GM12878 (cell line): ENCODE measurements around the gene OR2AK2. TPM values are rescaled to one million over a fixed set of nuclear protein-coding genes. Genes with fewer than 3 reads are reported as not detected.

Experiments used
- ATAC-seq: fragments of 200-7000 bp; cut with Tn5 transposase; 3 replicates; pipeline ENCODE4 v1.9.1; 2020; ENCODE audit warnings: mild to moderate bottlenecking, moderate library complexity
- BruUV-seq: library from RNA; stranded (reverse); fragments of 400-500 nt; replicated peaks from 2 replicates; lab custom pipeline; 2021; lab: Mats Ljungman, UMichigan
- CTCF ChIA-PET: fragments of 300-600 bp; sonication (Branson Sonifier 250); formaldehyde crosslinking; extraction: SDS; loops from one replicate; lab custom pipeline; 2021; ENCODE audit warnings: inconsistent platforms; lab: Yijun Ruan, JAX
- POLR2A ChIA-PET: fragments of 350-600 bp; formaldehyde crosslinking; extraction: SDS; loops from one replicate; lab custom pipeline; 2021; ENCODE audit warnings: inconsistent platforms; lab: Charles Lee
- RAD21 ChIA-PET: fragments of 300-600 bp; sonication (Branson Sonifier 250); formaldehyde crosslinking; loops from one replicate; lab custom pipeline; 2023; ENCODE audit warnings: antibody characterized with exemption; ENCODE audit not compliant: unreplicated experiment; lab: Charles Lee
- SMC1A ChIA-PET: fragments of 300-600 bp; sonication (Branson Sonifier 250); formaldehyde crosslinking; loops from one replicate; lab custom pipeline; 2023; ENCODE audit not compliant: unreplicated experiment, uncharacterized antibody; lab: Charles Lee
- DNase-seq: peaks from one replicate; pipeline ENCODE4 v3.0.0-alpha.2; 2011; ENCODE audit warnings: low read depth, low spot score
- FAIRE-seq: peaks from 3 replicates; lab custom pipeline; 2011; peaks lifted over from hg19 to GRCh38; lab: Jason Lieb, UNC
- H2AFZ ChIP-seq: 2 replicates; pipeline ENCODE4 v1.6.0; 2011; ENCODE audit warnings: low read depth, low read length, control low read depth; ENCODE audit not compliant: control insufficient read depth
- H3K27ac ChIP-seq: 2 replicates; pipeline ENCODE4 v1.5.1; 2011; ENCODE audit warnings: control low read depth; ENCODE audit not compliant: control insufficient read depth, insufficient read depth
- H3K27me3 ChIP-seq, 2 experiments: replicated peaks in 1 of 2; 2 replicates each; pipeline versions ENCODE4 v1.6.0 to v1.6.1; 2011; ENCODE audit warnings: low read length in 1 of 2; ENCODE audit not compliant: control insufficient read depth in 2 of 2, insufficient read depth in 2 of 2
- H3K36me3 ChIP-seq, 2 experiments: 2 replicates each; pipeline ENCODE4 v1.5.1; 2011; ENCODE audit warnings: low read length in 1 of 2; ENCODE audit not compliant: control insufficient read depth in 2 of 2, insufficient read depth in 2 of 2
- H3K4me1 ChIP-seq: 2 replicates; pipeline ENCODE4 v1.6.1; 2011; ENCODE audit warnings: mild to moderate bottlenecking, low read length, moderate library complexity, mixed read lengths; ENCODE audit not compliant: control insufficient read depth, insufficient read depth
- H3K4me2 ChIP-seq: 2 replicates; pipeline ENCODE4 v1.6.0; 2011; ENCODE audit warnings: control low read depth; ENCODE audit not compliant: control insufficient read depth, insufficient read depth
- H3K4me3 ChIP-seq: fragments of 200-600 bp; sonication (generic); 2 replicates; pipeline ENCODE4 v1.5.1; 2016
- H3K79me2 ChIP-seq: 2 replicates; pipeline ENCODE4 v1.6.0; 2011; ENCODE audit warnings: low read length; ENCODE audit not compliant: control insufficient read depth, insufficient read depth
- H3K9ac ChIP-seq: 2 replicates; pipeline ENCODE4 v1.8.0; 2011; ENCODE audit warnings: low read length, control low read depth, mixed read lengths; ENCODE audit not compliant: control insufficient read depth, insufficient read depth
- H3K9me3 ChIP-seq: replicated peaks from 3 replicates; pipeline ENCODE4 v1.5.1; 2011; ENCODE audit warnings: mild to moderate bottlenecking, low read length; ENCODE audit not compliant: control insufficient read depth, insufficient read depth
- H4K20me1 ChIP-seq: 2 replicates; pipeline ENCODE4 v1.6.0; 2011; ENCODE audit not compliant: control insufficient read depth, insufficient read depth
- CBFB ChIP-seq: IDR thresholded peaks from 2 replicates; pipeline ENCODE4 v1.6.1; 2016; ENCODE audit warnings: antibody characterized with exemption, low read depth
- CBX5 ChIP-seq: sonication (generic); IDR thresholded peaks from 2 replicates; pipeline ENCODE4 v1.6.1; 2016; ENCODE audit warnings: low read depth, moderate library complexity, mild to moderate bottlenecking, inconsistent platforms
- EED ChIP-seq: sonication (generic); IDR thresholded peaks from 2 replicates; pipeline ENCODE4 v1.6.1; 2016; ENCODE audit warnings: antibody characterized with exemption, low read depth
- EP300 ChIP-seq, 2 experiments: fragments of 150-350 bp in 1 of 2; IDR thresholded peaks; 2 replicates each; pipeline ENCODE4 v1.6.1; 2011 to 2012; ENCODE audit warnings: low read depth in 2 of 2, low read length in 2 of 2, borderline replicate concordance in 1 of 2, improper control_type of control experiment in 1 of 2, inconsistent platforms in 1 of 2; ENCODE audit not compliant: control insufficient read depth in 1 of 2
- GATAD2B ChIP-seq: fragments of 450-650 bp; conservative IDR thresholded peaks from 2 replicates; pipeline ENCODE4 v1.6.1; 2017; ENCODE audit warnings: low read depth, mild to moderate bottlenecking, moderate library complexity
- POLR2AphosphoS2 ChIP-seq: IDR thresholded peaks from 2 replicates; pipeline ENCODE4 v1.6.1; 2011; ENCODE audit warnings: low read depth, mild to moderate bottlenecking, low read length, improper control_type of control experiment, moderate library complexity
- RBBP5 ChIP-seq: fragments of 200-600 bp; sonication (generic); conservative IDR thresholded peaks from 2 replicates; pipeline ENCODE4 v1.6.1; 2016
- RFX5 ChIP-seq: IDR thresholded peaks from 2 replicates; pipeline ENCODE4 v1.6.1; 2011; ENCODE audit warnings: low read depth, low read length, improper control_type of control experiment
- ZZZ3 ChIP-seq: IDR thresholded peaks from 2 replicates; pipeline ENCODE4 v1.6.1; 2011; ENCODE audit warnings: low read depth; ENCODE audit not compliant: control insufficient read depth, insufficient read length
- WGBS: methylation state at CpG from one replicate; pipeline ENCODE4 v1.1.6; 2016; ENCODE audit warnings: low lambda C conversion rate; ENCODE audit not compliant: insufficient replicate concordance, insufficient coverage; ENCODE audit errors: missing lambda C conversion rate; 5-methylcytosine and 5-hydroxymethylcytosine counted together
- in situ Hi-C: fragments of 300-500 bp; cut with MboI; formaldehyde crosslinking; loops from 9 replicates; pipeline ENCODE4 v1.14.3; 2018; ENCODE audit warnings: mixed read lengths
- intact Hi-C: fragments of 100-400 bp; cut with micrococcal nuclease; formaldehyde crosslinking; loops from one replicate; pipeline ENCODE4 v1.14.2; 2022; ENCODE audit not compliant: unreplicated experiment
- polyA plus RNA-seq, 11 experiments: library from polyadenylated mRNA; depleted of rRNA in 4 of 11; unstranded in 6 of 11; stranded (reverse) in 5 of 11; fragments of >200 nt; fragmentation: Nextera tagmentation in 4 of 11; fragmentation: Illumina TruSeq in 1 of 11; extraction: Ambion mirVana in 4 of 11; extraction: Trizol in 1 of 11; gene quantifications; 1 replicate in 1 of 11; 2 replicates in 10 of 11; pipeline versions ENCODE4 v1.2.1 to v1.2.3, GENCODE V29; 2011 to 2016; ENCODE audit warnings: inconsistent platforms in 2 of 11, missing spikeins in 2 of 11, low read depth in 1 of 11
- total RNA-seq, 4 experiments: library from RNA; depleted of rRNA in 3 of 4; stranded (reverse); fragments of >200 nt in 3 of 4; fragmentation: Illumina TruSeq in 1 of 4; extraction: Trizol in 1 of 4; gene quantifications; 2 replicates each; pipeline versions ENCODE4 v1.2.1 to v1.2.3, GENCODE V29; 2013 to 2021
- TF ChIP-seq, protein P1 (sequence below): IDR thresholded peaks from 2 replicates; pipeline ENCODE4 v1.6.1; 2011; ENCODE audit warnings: borderline replicate concordance, low read depth, mild to moderate bottlenecking, moderate library complexity, low read length; ENCODE audit not compliant: insufficient read depth, poor library complexity, severe bottlenecking

The OR2AK2 gene
- total and polyA plus RNA-seq, 10 of the 15 experiments (the other 5 are each of a cell fraction or from before 2014, with no cell fraction given): 0.11 to 0.13 TPM; not detected in 8

GRCh38 chr1:248007778-248008177 lies 42.7 kb downstream of the OR2AK2 start:
- Histone ChIP-seq H3K4me3 (no peak overlapping the region), H3K4me2 (no peak overlapping the region), H3K4me1 (no peaks in the 10 kb centered on the region), H2AFZ (no peak overlapping the region), H3K27ac (no peak overlapping the region), H3K9me3 (no peaks in the 10 kb centered on the region), H3K9ac (no peak overlapping the region), H3K36me3 (no peaks in the 10 kb centered on the region), H3K27me3 (no peaks in the 10 kb centered on the region), H3K79me2 (no peaks in the 10 kb centered on the region), H4K20me1 (no peaks in the 10 kb centered on the region)
- ChIA-PET POLR2A (no interaction called here), RAD21 (no interaction called here), SMC1A (no interaction called here), CTCF (no interaction called here)
- no peak for DNase-seq
- no TSS peak for BruUV-seq
- in situ Hi-C loops (no loop called here), intact Hi-C loops (no loop called here)
- no peak for FAIRE-seq
- no peak for ATAC-seq
- no peak for TF ChIP-seq CBFB
- no peak for TF ChIP-seq POLR2AphosphoS2
- TF ChIP-seq RBBP5: no peak
- no peak for TF ChIP-seq GATAD2B
- TF ChIP-seq RFX5: no peak
- no peak for TF ChIP-seq CBX5
- no peak for TF ChIP-seq ZZZ3
- TF ChIP-seq, protein P1, sequence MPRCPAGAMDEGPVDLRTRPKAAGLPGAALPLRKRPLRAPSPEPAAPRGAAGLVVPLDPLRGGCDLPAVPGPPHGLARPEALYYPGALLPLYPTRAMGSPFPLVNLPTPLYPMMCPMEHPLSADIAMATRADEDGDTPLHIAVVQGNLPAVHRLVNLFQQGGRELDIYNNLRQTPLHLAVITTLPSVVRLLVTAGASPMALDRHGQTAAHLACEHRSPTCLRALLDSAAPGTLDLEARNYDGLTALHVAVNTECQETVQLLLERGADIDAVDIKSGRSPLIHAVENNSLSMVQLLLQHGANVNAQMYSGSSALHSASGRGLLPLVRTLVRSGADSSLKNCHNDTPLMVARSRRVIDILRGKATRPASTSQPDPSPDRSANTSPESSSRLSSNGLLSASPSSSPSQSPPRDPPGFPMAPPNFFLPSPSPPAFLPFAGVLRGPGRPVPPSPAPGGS: no peak
- TF ChIP-seq EP300 (IDR thresholded peaks at IDR 0.05; ENCODE audit: borderline replicate concordance in 1 of 2, control insufficient read depth in 1 of 2, low read depth in 2 of 2, low read length in 2 of 2): no peak
- TF ChIP-seq EED: no peak
- 0% methylated on average over 1 of the region's 1 CpG for WGBS
